GM12878 (cell line): Measurements from ENCODE around the gene ADAM20.

Source experiments
- ASH2L ChIP-seq: fragments of 300-600, 200-600 bp; sonication (generic); IDR thresholded peaks from 2 replicates; pipeline ENCODE4 v1.6.1; 2017; ENCODE audit warnings: low read depth, mild to moderate bottlenecking, borderline replicate concordance
- EGR1 ChIP-seq, 2 experiments: IDR thresholded peaks; 1 replicate in 1 of 2; 2 replicates in 1 of 2; pipeline ENCODE4 v1.6.1; 2011 to 2012; ENCODE audit warnings: low read depth in 2 of 2, low read length in 2 of 2, borderline replicate concordance in 1 of 2, mild to moderate bottlenecking in 1 of 2, moderate library complexity in 1 of 2
- FOXM1 ChIP-seq: IDR thresholded peaks from 2 replicates; pipeline ENCODE4 v1.6.1; 2012; ENCODE audit warnings: low read depth, mild to moderate bottlenecking, inconsistent platforms, low read length, moderate library complexity
- GABPA ChIP-seq: IDR thresholded peaks from 2 replicates; pipeline ENCODE4 v1.6.1; 2014; ENCODE audit warnings: antibody characterized with exemption, low read depth, mild to moderate bottlenecking, inconsistent platforms
- MXI1 ChIP-seq: fragments of 150-350 bp; IDR thresholded peaks from 2 replicates; pipeline ENCODE4 v1.6.1; 2011; ENCODE audit warnings: low read depth, mild to moderate bottlenecking, inconsistent platforms, low read length, improper control_type of control experiment
- POLR2A ChIP-seq: IDR thresholded peaks from 2 replicates; pipeline ENCODE4 v1.6.1; 2011; ENCODE audit warnings: low read depth, mild to moderate bottlenecking, low read length
- RAD21 ChIP-seq: IDR thresholded peaks from 2 replicates; pipeline ENCODE4 v1.6.1; 2011; ENCODE audit warnings: mild to moderate bottlenecking, low read depth, low read length, moderate library complexity; ENCODE audit not compliant: insufficient read depth
- SIN3A ChIP-seq: IDR thresholded peaks from 2 replicates; pipeline ENCODE4 v1.6.1; 2012; ENCODE audit warnings: low read depth, low read length, improper control_type of control experiment
- TAF1 ChIP-seq: IDR thresholded peaks from 2 replicates; pipeline ENCODE4 v1.6.1; 2011; ENCODE audit warnings: mild to moderate bottlenecking, low read depth, low read length, borderline replicate concordance
- YY1 ChIP-seq: IDR thresholded peaks from 2 replicates; pipeline ENCODE4 v1.6.1; 2011; ENCODE audit warnings: low read depth, mild to moderate bottlenecking, low read length
- TF ChIP-seq, protein P1 (sequence below): IDR thresholded peaks from 2 replicates; pipeline ENCODE4 v1.6.1; 2011; ENCODE audit warnings: low read depth, low read length, improper control_type of control experiment, borderline replicate concordance
- TF ChIP-seq, protein P2 (sequence below): fragments of 450-650 bp; IDR thresholded peaks from 2 replicates; pipeline ENCODE4 v1.6.1; 2016; ENCODE audit warnings: mild to moderate bottlenecking
- TF ChIP-seq, protein P3 (sequence below), 3 experiments: IDR thresholded peaks in 2 of 3; conservative IDR thresholded peaks in 1 of 3; 2 replicates each; pipeline ENCODE4 v1.5.1; 2011; ENCODE audit warnings: low read depth in 3 of 3, low read length in 3 of 3, mild to moderate bottlenecking in 3 of 3, control low read depth in 2 of 3, moderate library complexity in 2 of 3, inconsistent platforms in 1 of 3, mixed read lengths in 1 of 3; ENCODE audit not compliant: control insufficient read depth in 2 of 3, insufficient read depth in 1 of 3; ENCODE audit errors: extremely low read depth in 1 of 3
- TF ChIP-seq, protein P4 (sequence below): fragments of 450-650 bp; IDR thresholded peaks from 2 replicates; pipeline ENCODE4 v1.6.1; 2017; ENCODE audit warnings: low read depth, mild to moderate bottlenecking, moderate library complexity

DNA sequence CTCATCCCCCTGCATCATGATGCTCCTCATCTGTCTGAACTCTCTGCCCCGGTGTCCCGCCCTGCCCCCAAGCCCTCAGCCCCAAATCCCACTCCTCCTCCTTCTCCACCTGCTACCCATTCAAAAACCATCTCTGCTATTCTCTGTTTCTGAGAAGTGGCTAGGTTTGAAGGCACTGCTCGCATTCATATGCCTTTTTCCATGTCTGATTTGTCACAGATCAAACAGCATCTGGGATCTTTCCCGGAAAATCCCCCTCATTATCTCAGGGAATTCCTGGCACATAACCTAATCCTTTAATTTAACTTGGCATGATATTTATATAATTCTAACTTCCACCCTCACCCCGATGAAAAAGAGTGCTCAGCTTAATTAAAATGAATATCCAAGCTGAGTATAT lies 3.3 kb upstream of the ADAM20 start:
- no peak for TF ChIP-seq GABPA
- TF ChIP-seq, protein P1, sequence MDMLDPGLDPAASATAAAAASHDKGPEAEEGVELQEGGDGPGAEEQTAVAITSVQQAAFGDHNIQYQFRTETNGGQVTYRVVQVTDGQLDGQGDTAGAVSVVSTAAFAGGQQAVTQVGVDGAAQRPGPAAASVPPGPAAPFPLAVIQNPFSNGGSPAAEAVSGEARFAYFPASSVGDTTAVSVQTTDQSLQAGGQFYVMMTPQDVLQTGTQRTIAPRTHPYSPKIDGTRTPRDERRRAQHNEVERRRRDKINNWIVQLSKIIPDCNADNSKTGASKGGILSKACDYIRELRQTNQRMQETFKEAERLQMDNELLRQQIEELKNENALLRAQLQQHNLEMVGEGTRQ: no peak
- no peak for TF ChIP-seq FOXM1
- TF ChIP-seq, protein P2, sequence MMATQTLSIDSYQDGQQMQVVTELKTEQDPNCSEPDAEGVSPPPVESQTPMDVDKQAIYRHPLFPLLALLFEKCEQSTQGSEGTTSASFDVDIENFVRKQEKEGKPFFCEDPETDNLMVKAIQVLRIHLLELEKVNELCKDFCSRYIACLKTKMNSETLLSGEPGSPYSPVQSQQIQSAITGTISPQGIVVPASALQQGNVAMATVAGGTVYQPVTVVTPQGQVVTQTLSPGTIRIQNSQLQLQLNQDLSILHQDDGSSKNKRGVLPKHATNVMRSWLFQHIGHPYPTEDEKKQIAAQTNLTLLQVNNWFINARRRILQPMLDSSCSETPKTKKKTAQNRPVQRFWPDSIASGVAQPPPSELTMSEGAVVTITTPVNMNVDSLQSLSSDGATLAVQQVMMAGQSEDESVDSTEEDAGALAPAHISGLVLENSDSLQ: no peak
- TF ChIP-seq EGR1 (IDR thresholded peaks at IDR 0.05; ENCODE audit: borderline replicate concordance in 1 of 2, low read depth in 2 of 2, low read length in 2 of 2): no peak
- no peak for TF ChIP-seq POLR2A
- TF ChIP-seq, protein P3, sequence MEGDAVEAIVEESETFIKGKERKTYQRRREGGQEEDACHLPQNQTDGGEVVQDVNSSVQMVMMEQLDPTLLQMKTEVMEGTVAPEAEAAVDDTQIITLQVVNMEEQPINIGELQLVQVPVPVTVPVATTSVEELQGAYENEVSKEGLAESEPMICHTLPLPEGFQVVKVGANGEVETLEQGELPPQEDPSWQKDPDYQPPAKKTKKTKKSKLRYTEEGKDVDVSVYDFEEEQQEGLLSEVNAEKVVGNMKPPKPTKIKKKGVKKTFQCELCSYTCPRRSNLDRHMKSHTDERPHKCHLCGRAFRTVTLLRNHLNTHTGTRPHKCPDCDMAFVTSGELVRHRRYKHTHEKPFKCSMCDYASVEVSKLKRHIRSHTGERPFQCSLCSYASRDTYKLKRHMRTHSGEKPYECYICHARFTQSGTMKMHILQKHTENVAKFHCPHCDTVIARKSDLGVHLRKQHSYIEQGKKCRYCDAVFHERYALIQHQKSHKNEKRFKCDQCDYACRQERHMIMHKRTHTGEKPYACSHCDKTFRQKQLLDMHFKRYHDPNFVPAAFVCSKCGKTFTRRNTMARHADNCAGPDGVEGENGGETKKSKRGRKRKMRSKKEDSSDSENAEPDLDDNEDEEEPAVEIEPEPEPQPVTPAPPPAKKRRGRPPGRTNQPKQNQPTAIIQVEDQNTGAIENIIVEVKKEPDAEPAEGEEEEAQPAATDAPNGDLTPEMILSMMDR (IDR thresholded peaks at IDR 0.05 in 2 of 3, conservative IDR thresholded peaks at IDR 0.05 in 1 of 3; ENCODE audit: control insufficient read depth in 2 of 3, extremely low read depth in 1 of 3, insufficient read depth in 1 of 3, low read depth in 3 of 3, low read length in 3 of 3): no peak
- TF ChIP-seq MXI1: no peak
- TF ChIP-seq SIN3A: no peak
- TF ChIP-seq YY1: no peak
- no peak for TF ChIP-seq ASH2L
- TF ChIP-seq RAD21: no peak
- TF ChIP-seq, protein P4, sequence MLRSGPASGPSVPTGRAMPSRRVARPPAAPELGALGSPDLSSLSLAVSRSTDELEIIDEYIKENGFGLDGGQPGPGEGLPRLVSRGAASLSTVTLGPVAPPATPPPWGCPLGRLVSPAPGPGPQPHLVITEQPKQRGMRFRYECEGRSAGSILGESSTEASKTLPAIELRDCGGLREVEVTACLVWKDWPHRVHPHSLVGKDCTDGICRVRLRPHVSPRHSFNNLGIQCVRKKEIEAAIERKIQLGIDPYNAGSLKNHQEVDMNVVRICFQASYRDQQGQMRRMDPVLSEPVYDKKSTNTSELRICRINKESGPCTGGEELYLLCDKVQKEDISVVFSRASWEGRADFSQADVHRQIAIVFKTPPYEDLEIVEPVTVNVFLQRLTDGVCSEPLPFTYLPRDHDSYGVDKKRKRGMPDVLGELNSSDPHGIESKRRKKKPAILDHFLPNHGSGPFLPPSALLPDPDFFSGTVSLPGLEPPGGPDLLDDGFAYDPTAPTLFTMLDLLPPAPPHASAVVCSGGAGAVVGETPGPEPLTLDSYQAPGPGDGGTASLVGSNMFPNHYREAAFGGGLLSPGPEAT: no peak
- TF ChIP-seq TAF1: no peak
